ENCODE results near the gene ENTPD1.

The ENTPD1 gene

DNA sequence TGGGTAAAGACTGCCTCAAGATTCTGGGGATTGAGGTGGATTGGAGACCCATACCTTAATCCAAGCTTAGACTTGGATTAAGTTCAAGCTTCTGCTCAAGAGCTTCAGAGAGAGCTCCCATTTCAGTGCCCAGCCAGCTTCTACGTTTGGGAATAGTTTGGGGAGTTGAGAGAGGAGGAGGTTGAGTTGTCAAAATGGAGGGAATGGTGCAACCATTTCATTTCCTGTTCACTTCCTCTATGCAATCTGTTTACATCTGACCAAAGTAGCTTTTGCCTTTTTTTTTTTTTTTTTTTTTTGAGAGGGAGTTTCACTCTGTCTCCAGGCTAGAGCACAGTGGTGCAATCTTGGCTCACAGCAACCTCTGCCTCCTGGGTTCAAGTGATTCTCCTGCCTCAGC, 65.8 kb downstream of the ENTPD1 start:
- H3K9me3 ChIP-seq (ENCODE audit: control insufficient read depth in 5 of 5, low read length in 5 of 5): peaks cover 0 to 3% (median 0%) of the 10 kb centered on the region in 5 donors
- no peaks in the 10 kb centered on the region for H3K27me3 ChIP-seq (ENCODE audit: control insufficient read depth in 5 of 5, insufficient read depth in 4 of 5, low read length in 5 of 5)
- H3K9ac ChIP-seq (ENCODE audit: low read length in 5 of 5): no peak overlapping the region
- H3K36me3 ChIP-seq (ENCODE audit: control insufficient read depth in 5 of 5, insufficient read depth in 5 of 5, low read length in 5 of 5): no peaks in the 10 kb centered on the region
- H3K27ac ChIP-seq (ENCODE audit: low read depth, low read length): no peak overlapping the region
- no peaks in the 10 kb centered on the region for H3K4me1 ChIP-seq (ENCODE audit: control insufficient read depth in 5 of 5, insufficient read depth in 5 of 5, low read length in 5 of 5)
- H3K4me3 ChIP-seq (ENCODE audit: low read depth in 1 of 5, low read length in 5 of 5): no peak overlapping the region

DNA sequence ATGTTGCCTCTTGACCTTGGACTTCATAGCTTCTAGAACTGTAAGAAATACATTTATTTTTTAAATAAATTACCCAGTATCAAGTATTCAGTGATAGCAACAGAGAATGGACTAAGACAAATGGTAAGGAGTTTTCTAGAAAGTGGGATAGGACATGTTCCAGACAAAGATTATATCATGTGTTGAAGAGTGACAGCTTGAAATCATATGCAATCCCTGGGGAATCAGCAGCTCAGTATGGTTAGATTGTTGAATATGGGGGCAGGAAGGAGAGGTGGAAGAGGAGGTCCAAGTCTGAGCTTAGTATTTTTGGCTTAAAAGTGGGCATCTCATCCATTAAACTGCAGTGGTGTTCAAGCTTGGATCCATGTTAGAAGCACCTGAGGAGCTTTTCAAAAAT, 74.1 kb downstream of the ENTPD1 start:
- no peaks in the 10 kb centered on the region for H3K27me3 ChIP-seq (ENCODE audit: control insufficient read depth in 5 of 5, insufficient read depth in 4 of 5, low read length in 5 of 5)
- H3K27ac ChIP-seq (ENCODE audit: low read depth, low read length): no peak overlapping the region
- H3K36me3 ChIP-seq (ENCODE audit: control insufficient read depth in 5 of 5, insufficient read depth in 5 of 5, low read length in 5 of 5): no peaks in the 10 kb centered on the region
- no peak overlapping the region for H3K4me3 ChIP-seq (ENCODE audit: low read depth in 1 of 5, low read length in 5 of 5)
- H3K9me3 ChIP-seq (ENCODE audit: control insufficient read depth in 5 of 5, low read length in 5 of 5): peaks cover 0 to 2% (median 0%) of the 10 kb centered on the region in 5 donors
- no peaks in the 10 kb centered on the region for H3K4me1 ChIP-seq (ENCODE audit: control insufficient read depth in 5 of 5, insufficient read depth in 5 of 5, low read length in 5 of 5)
- H3K9ac ChIP-seq (ENCODE audit: low read length in 5 of 5): no peak overlapping the region

DNA sequence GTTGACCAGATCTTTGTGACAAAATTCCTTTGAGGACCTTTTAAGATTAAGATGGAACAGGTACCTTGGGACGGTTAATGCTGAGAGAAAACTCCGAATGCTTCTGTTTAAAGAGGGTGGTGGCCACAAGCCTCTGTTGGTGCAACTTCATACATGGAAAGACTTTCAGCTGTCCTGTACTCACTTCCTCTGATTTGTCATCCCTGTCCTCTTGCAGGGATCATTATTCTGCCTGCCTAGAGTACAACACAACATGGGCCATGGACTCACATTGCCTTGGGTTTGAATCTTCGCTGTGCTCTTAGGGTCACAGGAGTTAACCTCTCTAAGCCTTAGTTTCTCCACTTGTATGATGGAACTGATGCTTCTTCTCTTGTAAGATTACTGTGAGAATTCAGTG, 75.1 kb downstream of the ENTPD1 start:
- peaks cover 0 to 2% (median 0%) of the 10 kb centered on the region in 5 donors for H3K9me3 ChIP-seq (ENCODE audit: control insufficient read depth in 5 of 5, low read length in 5 of 5)
- no peaks in the 10 kb centered on the region for H3K4me1 ChIP-seq (ENCODE audit: control insufficient read depth in 5 of 5, insufficient read depth in 5 of 5, low read length in 5 of 5)
- no peak overlapping the region for H3K27ac ChIP-seq (ENCODE audit: low read depth, low read length)
- H3K9ac ChIP-seq (ENCODE audit: low read length in 5 of 5): no peak overlapping the region
- no peaks in the 10 kb centered on the region for H3K36me3 ChIP-seq (ENCODE audit: control insufficient read depth in 5 of 5, insufficient read depth in 5 of 5, low read length in 5 of 5)
- no peaks in the 10 kb centered on the region for H3K27me3 ChIP-seq (ENCODE audit: control insufficient read depth in 5 of 5, insufficient read depth in 4 of 5, low read length in 5 of 5)
- H3K4me3 ChIP-seq (ENCODE audit: low read depth in 1 of 5, low read length in 5 of 5): no peak overlapping the region

DNA sequence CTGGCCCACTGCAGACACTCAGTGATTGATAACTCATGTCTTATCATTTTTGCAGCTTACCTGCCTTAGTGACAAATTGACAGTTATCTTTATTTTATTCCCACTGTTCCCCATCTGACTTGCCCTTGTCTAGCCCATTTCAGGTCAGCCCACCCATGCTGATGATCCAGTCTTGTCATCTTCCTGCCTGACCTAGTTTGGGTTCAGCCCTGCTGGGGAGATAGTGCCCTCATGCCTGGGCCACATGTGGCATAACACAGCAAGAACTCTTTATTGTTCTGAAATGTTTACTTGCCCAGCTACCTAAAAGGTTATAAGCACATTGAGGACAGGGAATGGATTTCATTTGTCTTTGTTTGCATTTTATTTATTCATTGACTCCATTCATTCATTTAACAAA, 75.6 kb downstream of the ENTPD1 start:
- H3K27me3 ChIP-seq (ENCODE audit: control insufficient read depth in 5 of 5, insufficient read depth in 4 of 5, low read length in 5 of 5): no peaks in the 10 kb centered on the region
- no peak overlapping the region for H3K4me3 ChIP-seq (ENCODE audit: low read depth in 1 of 5, low read length in 5 of 5)
- H3K9ac ChIP-seq (ENCODE audit: low read length in 5 of 5): no peak overlapping the region
- H3K27ac ChIP-seq (ENCODE audit: low read depth, low read length): no peak overlapping the region
- no peaks in the 10 kb centered on the region for H3K4me1 ChIP-seq (ENCODE audit: control insufficient read depth in 5 of 5, insufficient read depth in 5 of 5, low read length in 5 of 5)
- no peaks in the 10 kb centered on the region for H3K36me3 ChIP-seq (ENCODE audit: control insufficient read depth in 5 of 5, insufficient read depth in 5 of 5, low read length in 5 of 5)
- H3K9me3 ChIP-seq (ENCODE audit: control insufficient read depth in 5 of 5, low read length in 5 of 5): peaks cover 0 to 2% (median 0%) of the 10 kb centered on the region in 5 donors

DNA sequence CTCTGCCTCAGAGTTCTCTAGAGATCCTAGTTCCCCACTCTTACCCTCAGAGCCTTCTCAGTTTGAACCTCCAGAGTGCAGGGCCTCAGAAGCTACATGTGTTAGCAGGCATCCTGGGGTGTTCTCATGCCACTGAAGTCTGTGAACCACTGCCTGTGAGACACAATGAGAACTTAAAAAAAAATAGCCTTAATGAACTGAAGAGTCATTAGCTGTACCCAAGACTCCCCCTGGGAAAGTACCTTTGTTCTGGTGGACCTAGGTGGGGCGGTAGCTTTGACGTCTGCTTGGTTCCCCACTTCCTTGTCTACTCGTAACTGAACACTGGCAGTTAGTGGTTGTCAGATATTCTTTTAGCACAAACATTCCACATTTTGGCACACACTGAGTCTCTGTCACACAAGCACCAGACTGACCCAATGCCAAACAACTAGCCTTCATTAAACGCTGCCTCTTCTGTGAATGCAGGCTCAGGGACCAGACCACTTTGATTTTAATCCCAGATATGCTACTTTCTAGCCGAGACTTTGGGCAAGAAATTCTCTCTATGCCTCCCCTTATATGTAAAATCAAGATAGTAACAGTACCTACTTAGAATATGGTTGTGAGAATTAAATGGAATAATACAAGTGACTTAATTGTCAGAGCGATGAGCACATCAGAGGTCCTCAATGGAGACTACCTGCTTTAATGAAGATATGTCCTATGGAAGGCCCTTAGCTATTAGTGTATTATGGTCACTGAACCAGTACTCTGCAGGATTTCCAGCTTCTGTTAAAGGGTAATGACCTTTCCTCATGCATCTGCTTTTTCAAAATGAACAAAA, 76.5 kb downstream of the ENTPD1 start:
- H3K27ac ChIP-seq (ENCODE audit: low read depth, low read length): no peak overlapping the region
- no peak overlapping the region for H3K4me3 ChIP-seq (ENCODE audit: low read depth in 1 of 5, low read length in 5 of 5)
- H3K9me3 ChIP-seq (ENCODE audit: control insufficient read depth in 5 of 5, low read length in 5 of 5): peaks cover 0 to 2% (median 0%) of the 10 kb centered on the region in 5 donors
- H3K36me3 ChIP-seq (ENCODE audit: control insufficient read depth in 5 of 5, insufficient read depth in 5 of 5, low read length in 5 of 5): no peaks in the 10 kb centered on the region
- H3K9ac ChIP-seq (ENCODE audit: low read length in 5 of 5): no peak overlapping the region
- H3K27me3 ChIP-seq (ENCODE audit: control insufficient read depth in 5 of 5, insufficient read depth in 4 of 5, low read length in 5 of 5): no peaks in the 10 kb centered on the region
- H3K4me1 ChIP-seq (ENCODE audit: control insufficient read depth in 5 of 5, insufficient read depth in 5 of 5, low read length in 5 of 5): no peaks in the 10 kb centered on the region

DNA sequence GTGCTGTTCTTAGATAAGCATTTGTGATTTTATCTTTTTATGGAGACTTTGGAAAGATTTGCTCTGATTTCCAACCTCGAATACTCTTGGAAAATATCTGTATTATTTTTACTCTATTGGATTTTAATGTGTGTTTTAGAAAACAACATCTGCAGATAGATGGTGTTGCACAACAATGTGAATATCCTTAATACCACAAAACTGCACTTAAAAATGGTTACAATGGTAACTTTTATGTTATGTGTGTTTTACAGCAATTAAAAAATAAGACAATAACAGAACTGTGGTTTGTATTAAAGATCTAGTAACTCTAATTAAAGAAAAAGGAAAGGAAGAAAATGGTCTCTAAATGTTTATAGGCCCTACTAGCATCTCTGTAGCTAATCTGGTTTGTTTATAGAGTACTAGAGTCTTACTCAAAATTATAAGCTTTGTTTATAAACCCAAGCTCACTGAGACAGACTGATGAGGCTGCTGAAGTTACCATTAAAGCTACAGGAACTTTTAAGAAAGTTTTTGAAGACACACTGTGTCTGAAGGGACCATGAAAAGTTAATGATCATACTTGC, 77.2 kb downstream of the ENTPD1 start:
- no peaks in the 10 kb centered on the region for H3K4me1 ChIP-seq (ENCODE audit: control insufficient read depth in 5 of 5, insufficient read depth in 5 of 5, low read length in 5 of 5)
- no peak overlapping the region for H3K9ac ChIP-seq (ENCODE audit: low read length in 5 of 5)
- H3K27me3 ChIP-seq (ENCODE audit: control insufficient read depth in 5 of 5, insufficient read depth in 4 of 5, low read length in 5 of 5): no peaks in the 10 kb centered on the region
- H3K9me3 ChIP-seq (ENCODE audit: control insufficient read depth in 5 of 5, low read length in 5 of 5): peaks cover 0 to 2% (median 0%) of the 10 kb centered on the region in 5 donors
- no peaks in the 10 kb centered on the region for H3K36me3 ChIP-seq (ENCODE audit: control insufficient read depth in 5 of 5, insufficient read depth in 5 of 5, low read length in 5 of 5)
- H3K4me3 ChIP-seq (ENCODE audit: low read depth in 1 of 5, low read length in 5 of 5): no peak overlapping the region
- H3K27ac ChIP-seq (ENCODE audit: low read depth, low read length): no peak overlapping the region

DNA sequence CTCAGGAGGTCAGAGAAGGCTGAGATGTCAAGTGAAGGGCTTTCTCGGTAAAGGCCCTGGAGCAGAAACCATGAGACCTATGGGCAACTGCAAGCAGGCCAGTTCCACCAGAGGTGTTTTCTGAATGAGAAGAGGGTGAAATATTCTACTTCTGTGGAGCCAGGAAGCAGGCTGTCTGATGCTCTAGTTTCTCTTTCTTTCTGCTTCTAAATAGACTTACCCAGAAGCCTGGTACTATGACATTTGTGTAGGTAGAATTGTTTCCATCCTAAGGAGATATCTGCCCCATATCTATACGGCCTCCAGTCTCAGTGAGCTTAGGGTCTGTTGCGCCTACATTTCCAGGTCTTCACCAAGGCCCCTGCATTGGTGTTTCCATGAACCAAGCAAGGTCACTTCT, 78.4 kb downstream of the ENTPD1 start:
- Histone ChIP-seq H3K9me3 (ENCODE audit: control insufficient read depth in 5 of 5, low read length in 5 of 5) (peaks cover 0 to 2% (median 0%) of the 10 kb centered on the region in 5 donors), H3K36me3 (ENCODE audit: control insufficient read depth in 5 of 5, insufficient read depth in 5 of 5, low read length in 5 of 5) (no peaks in the 10 kb centered on the region), H3K9ac (ENCODE audit: low read length in 5 of 5) (no peak overlapping the region), H3K4me3 (ENCODE audit: low read depth in 1 of 5, low read length in 5 of 5) (no peak overlapping the region), H3K27ac (ENCODE audit: low read depth, low read length) (no peak overlapping the region), H3K27me3 (ENCODE audit: control insufficient read depth in 5 of 5, insufficient read depth in 4 of 5, low read length in 5 of 5) (no peaks in the 10 kb centered on the region), H3K4me1 (ENCODE audit: control insufficient read depth in 5 of 5, insufficient read depth in 5 of 5, low read length in 5 of 5) (no peaks in the 10 kb centered on the region)

DNA sequence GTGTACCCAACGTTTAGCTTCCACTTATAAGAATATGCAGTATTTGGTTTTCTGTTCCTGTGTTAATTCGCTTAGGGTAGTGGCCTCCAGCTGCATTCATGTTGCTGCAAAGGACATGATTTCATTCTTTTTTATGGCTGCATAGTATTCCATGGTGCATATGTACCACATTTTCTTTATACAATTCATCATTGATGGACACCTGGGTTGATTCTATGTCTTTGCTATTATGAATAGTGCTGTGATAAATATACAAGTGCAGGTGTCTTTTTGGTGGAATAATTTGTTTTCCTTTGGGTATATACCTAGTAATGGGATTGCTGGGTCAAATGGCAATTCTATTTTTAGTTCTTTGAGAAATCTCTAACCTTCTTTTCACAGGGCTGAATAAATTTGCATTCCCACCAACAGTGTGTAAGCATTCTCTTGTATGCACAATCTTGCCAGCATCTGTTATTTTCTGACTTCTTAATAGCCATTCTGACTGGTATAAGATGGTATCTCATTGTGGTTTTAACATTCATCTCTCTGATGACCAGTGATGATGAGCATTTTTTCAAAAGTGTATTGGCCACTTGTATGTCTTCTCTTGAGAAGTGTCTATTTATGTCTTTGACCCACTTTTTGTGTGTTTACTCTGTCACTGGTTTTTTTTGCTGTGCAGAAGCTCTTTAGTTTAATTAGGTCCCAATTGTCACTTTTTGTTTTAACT, 79.3 kb downstream of the ENTPD1 start:
- no peak overlapping the region for H3K9ac ChIP-seq (ENCODE audit: low read length in 5 of 5)
- H3K4me3 ChIP-seq (ENCODE audit: low read depth in 1 of 5, low read length in 5 of 5): no peak overlapping the region
- H3K27me3 ChIP-seq (ENCODE audit: control insufficient read depth in 5 of 5, insufficient read depth in 4 of 5, low read length in 5 of 5): no peaks in the 10 kb centered on the region
- H3K27ac ChIP-seq (ENCODE audit: low read depth, low read length): no peak overlapping the region
- peaks cover 0 to 2% (median 0%) of the 10 kb centered on the region in 5 donors for H3K9me3 ChIP-seq (ENCODE audit: control insufficient read depth in 5 of 5, low read length in 5 of 5)
- H3K36me3 ChIP-seq (ENCODE audit: control insufficient read depth in 5 of 5, insufficient read depth in 5 of 5, low read length in 5 of 5): no peaks in the 10 kb centered on the region
- no peaks in the 10 kb centered on the region for H3K4me1 ChIP-seq (ENCODE audit: control insufficient read depth in 5 of 5, insufficient read depth in 5 of 5, low read length in 5 of 5)

DNA sequence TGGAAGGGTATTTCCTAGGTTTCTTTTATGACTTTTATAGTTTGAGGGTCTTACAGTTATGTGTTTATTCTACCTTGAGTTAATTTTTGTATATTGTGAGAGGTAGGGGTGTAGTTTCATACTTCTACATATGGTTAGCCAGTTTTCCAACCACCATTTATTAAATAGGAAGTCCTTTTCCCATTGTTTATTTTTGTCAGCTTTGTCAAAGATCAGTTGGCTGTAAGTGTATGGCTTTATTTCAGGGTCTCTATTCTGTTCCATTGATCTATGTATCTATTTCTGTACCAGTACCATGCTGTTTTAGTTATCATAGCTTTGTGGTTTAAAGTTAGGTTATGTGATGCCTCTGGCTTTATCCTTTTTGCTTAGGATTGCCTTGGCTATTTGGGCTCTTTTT, 79.9 kb downstream of the ENTPD1 start:
- peaks cover 0 to 2% (median 0%) of the 10 kb centered on the region in 5 donors for H3K9me3 ChIP-seq (ENCODE audit: control insufficient read depth in 5 of 5, low read length in 5 of 5)
- H3K9ac ChIP-seq (ENCODE audit: low read length in 5 of 5): no peak overlapping the region
- H3K27ac ChIP-seq (ENCODE audit: low read depth, low read length): no peak overlapping the region
- no peak overlapping the region for H3K4me3 ChIP-seq (ENCODE audit: low read depth in 1 of 5, low read length in 5 of 5)
- H3K36me3 ChIP-seq (ENCODE audit: control insufficient read depth in 5 of 5, insufficient read depth in 5 of 5, low read length in 5 of 5): no peaks in the 10 kb centered on the region
- H3K4me1 ChIP-seq (ENCODE audit: control insufficient read depth in 5 of 5, insufficient read depth in 5 of 5, low read length in 5 of 5): no peaks in the 10 kb centered on the region
- no peaks in the 10 kb centered on the region for H3K27me3 ChIP-seq (ENCODE audit: control insufficient read depth in 5 of 5, insufficient read depth in 4 of 5, low read length in 5 of 5)
